HCT116 (cell line): ENCODE measurements around the gene KDM7A. TPM values are rescaled to one million over a fixed set of nuclear protein-coding genes. Genes with fewer than 3 reads are reported as not detected.

Experiments
- ATAC-seq: fragments of 200-7000 bp; cut with Tn5 transposase; 2 replicates; pipeline ENCODE4 v1.9.1; 2020; ENCODE audit warnings: mild to moderate bottlenecking, moderate library complexity
- BruUV-seq: library from RNA; stranded (reverse); fragments of 400-500 nt; replicated peaks from 2 replicates; lab custom pipeline; 2021; lab: Mats Ljungman, UMichigan
- CTCF ChIA-PET: fragments of 300-600 bp; sonication (Branson Sonifier 250); formaldehyde crosslinking; loops from one replicate; lab custom pipeline; 2021; ENCODE audit warnings: antibody characterized with exemption; lab: Charles Lee
- POLR2A ChIA-PET: fragments of 300-600, 350-600 bp; sonication (Branson Sonifier 250); formaldehyde crosslinking; loops from one replicate; lab custom pipeline; 2021; ENCODE audit warnings: antibody characterized with exemption; lab: Charles Lee
- RAD21 ChIA-PET, 2 experiments: fragments of 300-600 bp; sonication (Branson Sonifier 250); formaldehyde crosslinking; loops; one replicate each; lab custom pipeline; 2023; ENCODE audit warnings: low total read pairs in 2 of 2; ENCODE audit not compliant: uncharacterized antibody in 2 of 2, unreplicated experiment in 2 of 2, low non-redundant PET in 1 of 2; lab: Charles Lee
- DNase-seq: peaks from one replicate; pipeline ENCODE4 v3.0.0-alpha.2; 2010; ENCODE audit warnings: low read depth, low spot score
- H2AFZ ChIP-seq: fragments of 200-600 bp; shearing (Covaris generic), sonication (generic); 2 replicates; pipeline ENCODE4 v1.6.1; 2017; ENCODE audit warnings: low read depth, mixed run types, mixed read lengths, antibody characterized with exemption, low read length; ENCODE audit not compliant: poor library complexity, severe bottlenecking
- H3K27ac ChIP-seq: 2 replicates; pipeline ENCODE4 v1.5.1; 2012; ENCODE audit warnings: low read depth, low read length
- H3K27me3 ChIP-seq: fragments of 200-600 bp; sonication (generic); 2 replicates; pipeline ENCODE4 v1.6.1; 2016; ENCODE audit warnings: mixed run types, low read length, mixed read lengths; ENCODE audit not compliant: insufficient read depth
- H3K36me3 ChIP-seq, 2 experiments: fragments of 200-500 bp in 1 of 2; fragments of 200-600 bp in 1 of 2; sonication (Bioruptor generic) in 1 of 2; sonication (generic) in 1 of 2; 2 replicates each; pipeline versions ENCODE4 v1.5.1 to v1.6.1; 2014 to 2016; ENCODE audit warnings: low read length in 2 of 2, inconsistent platforms in 1 of 2, mixed read lengths in 1 of 2, mixed run types in 1 of 2; ENCODE audit not compliant: insufficient read depth in 2 of 2, control insufficient read depth in 1 of 2
- H3K4me1 ChIP-seq, 2 experiments: fragments of 200-600 bp in 1 of 2; sonication (generic) in 1 of 2; 2 replicates each; pipeline versions ENCODE4 v1.5.1 to v1.6.1; 2012 to 2017; ENCODE audit warnings: low read length in 2 of 2, inconsistent platforms in 1 of 2, mild to moderate bottlenecking in 1 of 2, mixed read lengths in 1 of 2, mixed run types in 1 of 2, moderate library complexity in 1 of 2; ENCODE audit not compliant: insufficient read depth in 2 of 2, control insufficient read depth in 1 of 2
- H3K4me2 ChIP-seq: fragments of 200-600 bp; sonication (generic); 2 replicates; pipeline ENCODE4 v1.6.1; 2017; ENCODE audit warnings: mixed run types, low read length, mixed read lengths
- H3K4me3 ChIP-seq, 2 experiments: fragments of 200-600 bp in 1 of 2; sonication (generic) in 1 of 2; replicated peaks in 1 of 2; 2 replicates each; pipeline ENCODE4 v1.5.1; 2011 to 2016; ENCODE audit warnings: low read length in 2 of 2, control low read depth in 1 of 2, low read depth in 1 of 2, mild to moderate bottlenecking in 1 of 2, mixed read lengths in 1 of 2, mixed run types in 1 of 2
- H3K79me2 ChIP-seq: fragments of 200-600 bp; sonication (generic); 2 replicates; pipeline ENCODE4 v1.6.1; 2017; ENCODE audit warnings: mild to moderate bottlenecking, mixed run types, low read length, moderate library complexity, mixed read lengths; ENCODE audit not compliant: insufficient read depth
- H3K9ac ChIP-seq: fragments of 200-600 bp; sonication (generic); 2 replicates; pipeline ENCODE4 v1.6.1; 2016; ENCODE audit warnings: low read length, mixed read lengths
- H3K9me2 ChIP-seq: fragments of 200-600 bp; sonication (generic), shearing (Covaris generic); 2 replicates; pipeline ENCODE4 v1.6.1; 2017; ENCODE audit warnings: mixed run types, mild to moderate bottlenecking, moderate library complexity; ENCODE audit not compliant: insufficient read depth
- H3K9me3 ChIP-seq, 2 experiments: fragments of 200-500 bp in 1 of 2; fragments of 200-600 bp in 1 of 2; sonication (Bioruptor generic) in 1 of 2; sonication (generic) in 1 of 2; 2 replicates each; pipeline ENCODE4 v1.6.1; 2014 to 2017; ENCODE audit warnings: low read length in 2 of 2, mixed read lengths in 2 of 2, inconsistent platforms in 1 of 2, low read depth in 1 of 2, mild to moderate bottlenecking in 1 of 2, mixed run types in 1 of 2, moderate library complexity in 1 of 2; ENCODE audit not compliant: control insufficient read depth in 1 of 2, insufficient read depth in 1 of 2
- H4K20me1 ChIP-seq: fragments of 200-600 bp; sonication (generic), shearing (Covaris generic); 2 replicates; pipeline ENCODE4 v1.6.1; 2017; ENCODE audit warnings: mixed run types, mild to moderate bottlenecking, moderate library complexity; ENCODE audit not compliant: insufficient read depth
- ATF3 ChIP-seq: IDR thresholded peaks from 2 replicates; pipeline ENCODE4 v1.6.1; 2012
- CEBPB ChIP-seq: IDR thresholded peaks from 2 replicates; pipeline ENCODE4 v1.6.1; 2012; ENCODE audit warnings: low read depth
- EZH2 ChIP-seq: fragments of 200-600 bp; sonication (generic); IDR thresholded peaks from 2 replicates; pipeline ENCODE4 v1.6.1; 2017; ENCODE audit warnings: antibody characterized with exemption, mixed run types
- EZH2phosphoT487 ChIP-seq: fragments of 200-600 bp; IDR thresholded peaks from 2 replicates; pipeline ENCODE4 v1.6.1; 2018; ENCODE audit warnings: antibody characterized with exemption, borderline replicate concordance
- FOSL1 ChIP-seq: IDR thresholded peaks from 2 replicates; pipeline ENCODE4 v1.6.1; 2012; ENCODE audit warnings: low read depth
- MAX ChIP-seq: IDR thresholded peaks from 2 replicates; pipeline ENCODE4 v1.6.1; 2012
- POLR2A ChIP-seq: IDR thresholded peaks from 2 replicates; pipeline ENCODE4 v1.7.0; 2011; ENCODE audit warnings: borderline replicate concordance; ENCODE audit not compliant: insufficient read depth, insufficient read length; ENCODE audit errors: extremely low read depth
- POLR2AphosphoS5 ChIP-seq: IDR thresholded peaks from 2 replicates; pipeline ENCODE4 v1.6.1; 2011; ENCODE audit warnings: mild to moderate bottlenecking, low read depth, low read length, moderate library complexity
- REST ChIP-seq: IDR thresholded peaks from 2 replicates; pipeline ENCODE4 v1.6.1; 2012; ENCODE audit warnings: low read depth
- SIN3A ChIP-seq: IDR thresholded peaks from 2 replicates; pipeline ENCODE4 v1.6.1; 2012; ENCODE audit warnings: low read depth
- SP1 ChIP-seq: IDR thresholded peaks from 2 replicates; pipeline ENCODE4 v1.6.1; 2012; ENCODE audit warnings: low read depth
- SRF ChIP-seq: IDR thresholded peaks from 2 replicates; pipeline ENCODE4 v1.6.1; 2012; ENCODE audit warnings: low read depth
- TCF7L2 ChIP-seq: IDR thresholded peaks from 2 replicates; pipeline ENCODE4 v1.7.0; 2011; ENCODE audit warnings: borderline replicate concordance, inconsistent platforms; ENCODE audit not compliant: insufficient read depth, insufficient read length; ENCODE audit errors: extremely low read depth
- YY1 ChIP-seq: IDR thresholded peaks from 2 replicates; pipeline ENCODE4 v1.6.1; 2011; ENCODE audit warnings: low read length, low read depth, moderate library complexity, mild to moderate bottlenecking; ENCODE audit not compliant: insufficient replicate concordance; ENCODE audit errors: extremely low read depth
- ZFX ChIP-seq: fragments of 450-650 bp; IDR thresholded peaks from 2 replicates; pipeline ENCODE4 v1.6.1; 2017
- ZNF274 ChIP-seq: fragments of 200-500 bp; sonication (Bioruptor generic); IDR thresholded peaks from 2 replicates; pipeline ENCODE4 v1.6.1; 2014; ENCODE audit warnings: mild to moderate bottlenecking, low read depth, low read length, inconsistent platforms
- intact Hi-C: fragments of 100-400 bp; cut with micrococcal nuclease; formaldehyde crosslinking; loops from 2 replicates; pipeline ENCODE4 v1.10.0; 2022
- total RNA-seq: library from RNA; stranded (reverse); gene quantifications from one replicate; pipeline ENCODE4 v1.2.1, GENCODE V29; 2021; ENCODE audit not compliant: unreplicated experiment
- TF ChIP-seq, protein P1 (sequence below), 3 experiments: fragments of 200-600 bp in 1 of 3; sonication (generic) in 1 of 3; IDR thresholded peaks in 2 of 3; conservative IDR thresholded peaks in 1 of 3; 2 replicates each; pipeline ENCODE4 v1.5.1; 2012 to 2017; ENCODE audit warnings: low read depth in 2 of 3, low read length in 2 of 3, antibody characterized with exemption in 1 of 3, borderline replicate concordance in 1 of 3, control low read depth in 1 of 3, mild to moderate bottlenecking in 1 of 3, mixed read lengths in 1 of 3, mixed run types in 1 of 3, moderate library complexity in 1 of 3; ENCODE audit not compliant: insufficient read depth in 1 of 3

The KDM7A gene
- total RNA-seq, 1 experiment from 2014 or later: 11.6 TPM

DNA sequence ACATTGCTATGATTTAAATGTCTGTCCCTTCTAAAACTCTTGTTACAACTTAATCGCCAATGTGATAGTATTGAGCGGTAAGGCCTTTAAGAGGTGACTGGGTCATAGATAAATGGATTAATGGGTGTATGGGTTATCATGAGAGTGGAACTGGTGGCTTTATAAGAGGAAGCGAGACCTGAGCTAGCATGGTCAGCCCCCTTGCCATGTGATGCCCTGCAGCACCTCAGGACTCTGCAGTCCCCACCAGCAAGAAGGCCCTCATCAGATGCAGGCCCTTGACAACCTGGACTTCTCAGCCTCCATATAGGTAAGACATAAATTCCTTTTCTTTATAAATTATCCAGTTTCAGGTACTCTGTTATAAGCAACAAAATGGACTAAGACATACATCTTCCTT is 129.6 kb downstream of the KDM7A start:
- H3K4me2 ChIP-seq: no peak overlapping the region
- H3K9me3 ChIP-seq: no peaks in the 10 kb centered on the region
- DNase-seq: no peak
- ChIA-PET RAD21 (no interaction called here), POLR2A (no interaction called here), CTCF (no interaction called here)
- no peaks in the 10 kb centered on the region for H3K4me1 ChIP-seq
- ATAC-seq: no peak
- no TSS peak for BruUV-seq
- TF ChIP-seq POLR2A: no peak
- no peak for TF ChIP-seq ZNF274
- no peak for TF ChIP-seq MAX
- TF ChIP-seq SP1: no peak
- TF ChIP-seq SRF: no peak
- no peak for TF ChIP-seq POLR2AphosphoS5
- no peak for TF ChIP-seq REST
- TF ChIP-seq SIN3A: no peak
- TF ChIP-seq CEBPB: no peak
- no peak for TF ChIP-seq FOSL1
- TF ChIP-seq EZH2phosphoT487: no peak
- no peak for TF ChIP-seq ATF3
- TF ChIP-seq, protein P1, sequence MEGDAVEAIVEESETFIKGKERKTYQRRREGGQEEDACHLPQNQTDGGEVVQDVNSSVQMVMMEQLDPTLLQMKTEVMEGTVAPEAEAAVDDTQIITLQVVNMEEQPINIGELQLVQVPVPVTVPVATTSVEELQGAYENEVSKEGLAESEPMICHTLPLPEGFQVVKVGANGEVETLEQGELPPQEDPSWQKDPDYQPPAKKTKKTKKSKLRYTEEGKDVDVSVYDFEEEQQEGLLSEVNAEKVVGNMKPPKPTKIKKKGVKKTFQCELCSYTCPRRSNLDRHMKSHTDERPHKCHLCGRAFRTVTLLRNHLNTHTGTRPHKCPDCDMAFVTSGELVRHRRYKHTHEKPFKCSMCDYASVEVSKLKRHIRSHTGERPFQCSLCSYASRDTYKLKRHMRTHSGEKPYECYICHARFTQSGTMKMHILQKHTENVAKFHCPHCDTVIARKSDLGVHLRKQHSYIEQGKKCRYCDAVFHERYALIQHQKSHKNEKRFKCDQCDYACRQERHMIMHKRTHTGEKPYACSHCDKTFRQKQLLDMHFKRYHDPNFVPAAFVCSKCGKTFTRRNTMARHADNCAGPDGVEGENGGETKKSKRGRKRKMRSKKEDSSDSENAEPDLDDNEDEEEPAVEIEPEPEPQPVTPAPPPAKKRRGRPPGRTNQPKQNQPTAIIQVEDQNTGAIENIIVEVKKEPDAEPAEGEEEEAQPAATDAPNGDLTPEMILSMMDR (IDR thresholded peaks at IDR 0.05 in 2 of 3, conservative IDR thresholded peaks at IDR 0.05 in 1 of 3; ENCODE audit: borderline replicate concordance in 1 of 3, insufficient read depth in 1 of 3, low read depth in 2 of 3, low read length in 2 of 3): no peak
- no peak for TF ChIP-seq EZH2
- no peak for TF ChIP-seq YY1
- no peak for TF ChIP-seq TCF7L2
- no peak for TF ChIP-seq ZFX
- no peak overlapping the region for H2AFZ ChIP-seq
- no peaks in the 10 kb centered on the region for H3K27me3 ChIP-seq
- no peak overlapping the region for H3K9ac ChIP-seq
- no peaks in the 10 kb centered on the region for H3K36me3 ChIP-seq
- intact Hi-C loops: no loop called here
- H3K27ac ChIP-seq: no peak overlapping the region
- H3K79me2 ChIP-seq: no peaks in the 10 kb centered on the region
- no peaks in the 10 kb centered on the region for H4K20me1 ChIP-seq
- H3K4me3 ChIP-seq: no peak overlapping the region
- H3K9me2 ChIP-seq: no peaks in the 10 kb centered on the region
